HepG2 (cell line): ENCODE results near the gene INF2. TPM values are rescaled to one million over a fixed set of nuclear protein-coding genes. Genes with fewer than 3 reads are reported as not detected.

Source experiments
- ADNP ChIP-seq: sonication (generic); formaldehyde crosslinking; IDR thresholded peaks from 2 replicates; pipeline ENCODE4 v1.4.0; 2020; ENCODE audit warnings: missing genetic modification reagents
- ASH2L ChIP-seq: fragments of 300-600, 200-600 bp; sonication (generic); IDR thresholded peaks from 2 replicates; pipeline ENCODE4 v1.7.0; 2017; ENCODE audit warnings: low read depth, mild to moderate bottlenecking, moderate library complexity, mixed read lengths, low read length; ENCODE audit not compliant: insufficient read length
- CENPX ChIP-seq: sonication (generic); formaldehyde crosslinking; IDR thresholded peaks from 2 replicates; pipeline ENCODE4 v1.9.0; 2021; ENCODE audit warnings: mild to moderate bottlenecking, missing genetic modification reagents, moderate library complexity
- KLF9 ChIP-seq: IDR thresholded peaks from 2 replicates; pipeline ENCODE4 v1.6.1; 2016; ENCODE audit warnings: low read depth
- LCORL ChIP-seq, 2 experiments: fragments of 450-650 bp in 1 of 2; sonication (generic) in 1 of 2; formaldehyde crosslinking in 1 of 2; IDR thresholded peaks; 2 replicates each; pipeline versions ENCODE4 v1.5.0 to v1.6.1; 2017 to 2020; ENCODE audit warnings: antibody characterized with exemption in 1 of 2, missing genetic modification reagents in 1 of 2
- PBX2 ChIP-seq: IDR thresholded peaks from 2 replicates; pipeline ENCODE4 v1.6.1; 2016; ENCODE audit warnings: control low read depth
- POLR2AphosphoS5 ChIP-seq: IDR thresholded peaks from 2 replicates; pipeline ENCODE4 v1.6.1; 2012; ENCODE audit warnings: low read depth, low read length
- POLR2G ChIP-seq: fragments of 200-400 bp; formaldehyde crosslinking; IDR thresholded peaks from 2 replicates; pipeline ENCODE4 v1.6.1; 2018; ENCODE audit warnings: mild to moderate bottlenecking, low read depth, low read length, moderate library complexity
- RBM22 ChIP-seq: fragments of 200-400 bp; formaldehyde crosslinking; optimal IDR thresholded peaks from 2 replicates; pipeline ENCODE3; 2017; ENCODE audit warnings: mild to moderate bottlenecking, low read length, moderate library complexity
- REST ChIP-seq, 2 experiments: IDR thresholded peaks; 2 replicates each; pipeline ENCODE4 v1.6.1; 2011 to 2012; ENCODE audit warnings: low read length in 2 of 2, borderline replicate concordance in 1 of 2, low read depth in 1 of 2, mild to moderate bottlenecking in 1 of 2, moderate library complexity in 1 of 2
- SRSF9 ChIP-seq: fragments of 200-400 bp; formaldehyde crosslinking; IDR thresholded peaks from 2 replicates; pipeline ENCODE4 v1.6.1; 2018; ENCODE audit warnings: borderline replicate concordance, mild to moderate bottlenecking, low read depth, low read length; ENCODE audit not compliant: insufficient read depth, poor library complexity, severe bottlenecking
- ZFP90 ChIP-seq: sonication (generic); formaldehyde crosslinking; IDR thresholded peaks from 2 replicates; pipeline ENCODE4 v1.8.0; 2022; ENCODE audit warnings: missing genetic modification reagents, mild to moderate bottlenecking, inconsistent platforms, borderline replicate concordance
- ZFX ChIP-seq: sonication (generic); formaldehyde crosslinking; IDR thresholded peaks from 2 replicates; pipeline ENCODE4 v1.4.0; 2020; ENCODE audit warnings: mild to moderate bottlenecking, low read depth, missing genetic modification reagents, moderate library complexity
- ZNF354B ChIP-seq: sonication (generic); formaldehyde crosslinking; IDR thresholded peaks from 2 replicates; pipeline ENCODE4 v1.8.0; 2022; ENCODE audit warnings: mild to moderate bottlenecking, missing genetic modification reagents
- ZNF576 ChIP-seq: sonication (generic); formaldehyde crosslinking; IDR thresholded peaks from 2 replicates; pipeline ENCODE4 v1.4.0; 2020; ENCODE audit warnings: mild to moderate bottlenecking, missing genetic modification reagents
- ZNF629 ChIP-seq: sonication (generic); formaldehyde crosslinking; conservative IDR thresholded peaks from 2 replicates; pipeline ENCODE4 v1.5.0; 2020; ENCODE audit warnings: missing genetic modification reagents
- ZNF883 ChIP-seq: sonication (generic); formaldehyde crosslinking; IDR thresholded peaks from 2 replicates; pipeline ENCODE4 v1.5.1; 2020; ENCODE audit warnings: mild to moderate bottlenecking, missing genetic modification reagents; ENCODE audit errors: not compliant biosample characterization
- ZSCAN22 ChIP-seq: sonication (generic); formaldehyde crosslinking; IDR thresholded peaks from 2 replicates; pipeline ENCODE4 v1.4.0; 2020; ENCODE audit warnings: mild to moderate bottlenecking, missing genetic modification reagents
- polyA plus RNA-seq, 8 experiments: library from polyadenylated mRNA; depleted of rRNA in 3 of 8; stranded (reverse) in 7 of 8; unstranded in 1 of 8; fragments of >200 nt; fragmentation: Illumina TruSeq in 4 of 8; extraction: Trizol in 4 of 8; gene quantifications; 2 replicates each; pipeline versions ENCODE4 v1.2.1 to v1.2.3, GENCODE V29; 2011 to 2016; ENCODE audit warnings: low read depth in 4 of 8, missing spikeins in 1 of 8, mixed read lengths in 1 of 8; ENCODE audit not compliant: insufficient read depth in 1 of 8
- total RNA-seq, 5 experiments: library from RNA; depleted of rRNA; stranded (reverse); fragments of >200 nt; fragmentation: Illumina TruSeq; extraction: Trizol; gene quantifications; 2 replicates each; pipeline ENCODE4 v1.2.3, GENCODE V29; 2016; ENCODE audit warnings: low read depth in 1 of 5
- TF ChIP-seq, protein P1 (sequence below): sonication (generic); formaldehyde crosslinking; conservative IDR thresholded peaks from 2 replicates; pipeline ENCODE4 v1.4.0; 2020; ENCODE audit warnings: missing genetic modification reagents
- TF ChIP-seq, protein P2 (sequence below): sonication (generic); formaldehyde crosslinking; IDR thresholded peaks from 2 replicates; pipeline ENCODE4 v1.5.1; 2020; ENCODE audit warnings: missing genetic modification reagents, mild to moderate bottlenecking, borderline replicate concordance

The INF2 gene
- total and polyA plus RNA-seq, 2 of the 13 experiments (the other 11 are each of a cell fraction or from before 2014, with no cell fraction given): 16.4 to 26.4 TPM

- TF ChIP-seq, protein P1, sequence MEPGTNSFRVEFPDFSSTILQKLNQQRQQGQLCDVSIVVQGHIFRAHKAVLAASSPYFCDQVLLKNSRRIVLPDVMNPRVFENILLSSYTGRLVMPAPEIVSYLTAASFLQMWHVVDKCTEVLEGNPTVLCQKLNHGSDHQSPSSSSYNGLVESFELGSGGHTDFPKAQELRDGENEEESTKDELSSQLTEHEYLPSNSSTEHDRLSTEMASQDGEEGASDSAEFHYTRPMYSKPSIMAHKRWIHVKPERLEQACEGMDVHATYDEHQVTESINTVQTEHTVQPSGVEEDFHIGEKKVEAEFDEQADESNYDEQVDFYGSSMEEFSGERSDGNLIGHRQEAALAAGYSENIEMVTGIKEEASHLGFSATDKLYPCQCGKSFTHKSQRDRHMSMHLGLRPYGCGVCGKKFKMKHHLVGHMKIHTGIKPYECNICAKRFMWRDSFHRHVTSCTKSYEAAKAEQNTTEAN (CRISPR knock-in tag): no peak
- TF ChIP-seq KLF9 (CRISPR knock-in tag) (no peak), RBM22 (peak; percentile 42), POLR2AphosphoS5 (no peak), LCORL (IDR thresholded peaks at IDR 0.05) (no peak), LCORL (CRISPR knock-in tag; IDR thresholded peaks at IDR 0.05) (no peak), PBX2 (no peak), ZNF354B (CRISPR knock-in tag) (peak; percentile 77; the same call in 1 of the 2 replicates), CENPX (CRISPR knock-in tag) (no peak), ZNF576 (no peak), ASH2L (peak; percentile 67), ZFP90 (CRISPR knock-in tag) (no peak), SRSF9 (no peak), REST (IDR thresholded peaks at IDR 0.05; ENCODE audit: borderline replicate concordance in 1 of 2, low read depth in 1 of 2, low read length in 2 of 2) (no peak), POLR2G (no peak), ADNP (no peak), ZFX (CRISPR knock-in tag) (no peak; the same call in 1 of the 2 replicates), ZNF629 (CRISPR knock-in tag) (no peak), ZNF883 (CRISPR knock-in tag) (no peak), ZSCAN22 (CRISPR knock-in tag) (no peak)
- TF ChIP-seq, protein P2, sequence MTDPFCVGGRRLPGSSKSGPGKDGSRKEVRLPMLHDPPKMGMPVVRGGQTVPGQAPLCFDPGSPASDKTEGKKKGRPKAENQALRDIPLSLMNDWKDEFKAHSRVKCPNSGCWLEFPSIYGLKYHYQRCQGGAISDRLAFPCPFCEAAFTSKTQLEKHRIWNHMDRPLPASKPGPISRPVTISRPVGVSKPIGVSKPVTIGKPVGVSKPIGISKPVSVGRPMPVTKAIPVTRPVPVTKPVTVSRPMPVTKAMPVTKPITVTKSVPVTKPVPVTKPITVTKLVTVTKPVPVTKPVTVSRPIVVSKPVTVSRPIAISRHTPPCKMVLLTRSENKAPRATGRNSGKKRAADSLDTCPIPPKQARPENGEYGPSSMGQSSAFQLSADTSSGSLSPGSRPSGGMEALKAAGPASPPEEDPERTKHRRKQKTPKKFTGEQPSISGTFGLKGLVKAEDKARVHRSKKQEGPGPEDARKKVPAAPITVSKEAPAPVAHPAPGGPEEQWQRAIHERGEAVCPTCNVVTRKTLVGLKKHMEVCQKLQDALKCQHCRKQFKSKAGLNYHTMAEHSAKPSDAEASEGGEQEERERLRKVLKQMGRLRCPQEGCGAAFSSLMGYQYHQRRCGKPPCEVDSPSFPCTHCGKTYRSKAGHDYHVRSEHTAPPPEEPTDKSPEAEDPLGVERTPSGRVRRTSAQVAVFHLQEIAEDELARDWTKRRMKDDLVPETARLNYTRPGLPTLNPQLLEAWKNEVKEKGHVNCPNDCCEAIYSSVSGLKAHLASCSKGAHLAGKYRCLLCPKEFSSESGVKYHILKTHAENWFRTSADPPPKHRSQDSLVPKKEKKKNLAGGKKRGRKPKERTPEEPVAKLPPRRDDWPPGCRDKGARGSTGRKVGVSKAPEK (CRISPR knock-in tag): 0 out of 2 replicates have a peak, but pooled peaks have one; percentile 41
Observed at GRCh38 chr14:104766256-104766862, 76.9 kb downstream of the INF2 start (continued).
